Right hindlimb (tissue), 1 donor: ENCODE data around the gene NPIPB6.

Source experiments
- DNase-seq: peaks from one replicate; pipeline ENCODE4 v3.0.0-alpha.2; 2018

Gene NPIPB6

DNA sequence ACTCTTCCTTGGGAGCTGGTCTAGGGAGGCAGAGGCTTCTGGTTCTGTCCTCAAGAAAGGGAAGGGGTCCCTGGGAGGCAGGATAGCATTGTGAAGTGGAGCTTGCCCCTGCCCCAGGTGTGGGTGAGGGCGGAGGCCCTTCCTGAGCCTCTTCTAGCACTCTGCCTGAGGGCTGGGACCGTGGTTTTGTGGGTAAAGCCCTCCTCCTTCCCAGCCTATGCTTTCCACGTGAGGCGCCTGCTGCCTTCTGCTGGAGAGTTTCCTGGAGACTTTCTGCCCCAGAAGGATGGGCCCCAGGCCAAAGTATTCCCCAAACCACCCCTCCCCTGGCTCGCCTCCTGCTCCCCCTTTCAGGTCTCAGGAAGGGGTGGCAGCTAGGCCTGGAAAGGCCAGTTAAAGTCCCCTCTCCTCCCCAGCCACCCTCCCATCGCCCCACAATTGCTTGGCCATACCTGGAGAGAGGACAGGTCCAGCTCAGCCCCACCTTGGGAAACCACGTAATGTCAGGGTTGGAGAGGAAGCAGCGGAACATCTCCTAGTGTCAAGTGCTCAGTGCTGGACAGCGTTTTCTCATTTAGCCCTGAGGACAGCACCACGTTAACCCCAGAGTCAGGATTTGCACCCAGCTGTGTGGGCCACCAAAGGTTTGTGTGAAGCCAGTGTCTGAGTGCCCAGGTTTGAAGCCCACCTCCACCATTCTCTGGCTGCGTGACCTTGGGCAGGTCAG is 65.4 kb downstream of the NPIPB6 start:
- no peak for DNase-seq

GRCh38 chr16:28297308-28297707 is 66.0 kb downstream of the NPIPB6 start:
- no peak for DNase-seq

DNA sequence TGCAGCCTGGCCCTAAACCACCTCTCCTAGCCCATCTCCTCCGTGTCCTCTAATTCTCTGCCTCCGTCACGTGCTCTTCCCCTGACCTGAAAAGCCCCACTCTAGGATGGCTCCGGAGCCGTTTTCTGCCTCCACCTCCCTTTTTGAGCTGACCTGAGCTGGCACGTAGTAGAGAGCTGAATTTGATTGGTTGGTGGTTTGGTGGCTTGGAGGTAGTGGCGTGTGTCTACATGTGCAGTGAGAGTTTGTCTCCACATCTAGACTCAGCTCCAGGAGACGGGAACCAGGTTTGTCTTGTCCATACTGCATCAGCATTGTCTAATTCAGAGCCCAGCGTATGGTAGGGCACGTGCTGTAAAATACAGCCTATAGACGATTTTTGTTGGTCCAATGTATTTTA is 68.0 kb downstream of the NPIPB6 start:
- no peak for DNase-seq

GRCh38 chr16:28294201-28294600 is 69.1 kb downstream of the NPIPB6 start:
- DNase-seq = no peak

DNA sequence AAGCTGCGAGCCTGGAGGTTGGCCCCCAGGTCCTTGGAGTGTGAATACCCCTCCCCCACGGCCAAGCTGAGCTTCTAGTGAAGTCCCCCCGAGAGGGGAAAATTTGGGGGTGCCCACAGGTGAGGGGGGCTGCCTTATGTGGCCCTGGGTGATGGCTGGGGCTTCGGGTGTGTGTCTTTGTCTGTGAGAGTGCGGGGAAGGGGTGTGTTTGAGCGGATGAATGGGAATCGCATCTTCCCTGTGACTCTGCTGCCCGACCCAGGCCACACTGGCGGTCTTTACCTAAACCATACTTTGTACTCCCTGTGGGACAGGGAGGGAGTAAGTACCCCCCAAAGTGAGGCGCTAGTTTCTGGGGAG is 69.7 kb downstream of the NPIPB6 start:
- no peak for DNase-seq

- no peak for DNase-seq
Observed at GRCh38 chr16:28292731-28293600, 70.3 kb downstream of the NPIPB6 start.
